GM12874 (cell line): ENCODE data around the gene F2R.

Source experiments
- CTCF ChIP-seq: IDR thresholded peaks from 2 replicates; pipeline ENCODE4 v1.5.1; 2011; ENCODE audit warnings: low read depth, mild to moderate bottlenecking, control low read depth, low read length, moderate library complexity; ENCODE audit not compliant: insufficient read depth

F2R gene

GRCh38 chr5:76685704-76686103 is 30.2 kb upstream of the F2R start:
- no peak for TF ChIP-seq CTCF

GRCh38 chr5:76688212-76688611 is 27.7 kb upstream of the F2R start:
- no peak for TF ChIP-seq CTCF

GRCh38 chr5:76688836-76689235 is 27.1 kb upstream of the F2R start:
- no peak for TF ChIP-seq CTCF

GRCh38 chr5:76689321-76690036 is 26.4 kb upstream of the F2R start:
- TF ChIP-seq CTCF: no peak

- no peak for TF ChIP-seq CTCF
Measured at GRCh38 chr5:76690037-76690679, 25.8 kb upstream of the F2R start.

GRCh38 chr5:76690704-76691466 is 25.0 kb upstream of the F2R start:
- TF ChIP-seq CTCF: no peak
